Activated T-helper 2 cell treated with anti-CD3 and anti-CD28 coated beads, Interferon-gamma antibody, Interleukin-2, Interleukin-4, amounts not matched to agents 10 μg/mL and 5 μg/mL and 100 μg/mL, durations not matched to agents 14 hours and 24 hours and 36 hours (primary cell): ENCODE results near the gene MATN1. TPM values are rescaled to one million over a fixed set of nuclear protein-coding genes. Genes with fewer than 3 reads are reported as not detected.

ENCODE experiments used
- DNase-seq: peaks from one replicate; pipeline ENCODE4 v3.0.0; 2021; ENCODE audit warnings: low spot score
- H3K27ac Mint-ChIP-seq: one replicate; pipeline ENCODE4 v1.8.0; 2021; ENCODE audit warnings: mixed read lengths
- H3K27me3 Mint-ChIP-seq: one replicate; pipeline ENCODE4 v1.8.0; 2021; ENCODE audit warnings: low read depth, mixed read lengths
- H3K36me3 Mint-ChIP-seq: one replicate; pipeline ENCODE4 v1.8.0; 2021; ENCODE audit warnings: low read depth, mixed read lengths
- H3K4me1 Mint-ChIP-seq: one replicate; pipeline ENCODE4 v1.8.0; 2021; ENCODE audit warnings: low read depth, mixed read lengths
- H3K4me3 Mint-ChIP-seq: one replicate; pipeline ENCODE4 v1.8.0; 2021; ENCODE audit warnings: low read depth, mild to moderate bottlenecking, moderate library complexity, mixed read lengths
- H3K9me3 Mint-ChIP-seq: one replicate; pipeline ENCODE4 v1.8.0; 2021; ENCODE audit warnings: mixed read lengths
- intact Hi-C: fragments of 100-400 bp; cut with micrococcal nuclease; formaldehyde crosslinking; loops from one replicate; pipeline ENCODE4 v1.15.1; 2023
- total RNA-seq: library from RNA; stranded (reverse); gene quantifications from 2 replicates; pipeline ENCODE4 v1.2.3, GENCODE V29; 2022

The MATN1 gene
- total RNA-seq, 1 donor from 2014 or later, result 0.21 TPM

DNA sequence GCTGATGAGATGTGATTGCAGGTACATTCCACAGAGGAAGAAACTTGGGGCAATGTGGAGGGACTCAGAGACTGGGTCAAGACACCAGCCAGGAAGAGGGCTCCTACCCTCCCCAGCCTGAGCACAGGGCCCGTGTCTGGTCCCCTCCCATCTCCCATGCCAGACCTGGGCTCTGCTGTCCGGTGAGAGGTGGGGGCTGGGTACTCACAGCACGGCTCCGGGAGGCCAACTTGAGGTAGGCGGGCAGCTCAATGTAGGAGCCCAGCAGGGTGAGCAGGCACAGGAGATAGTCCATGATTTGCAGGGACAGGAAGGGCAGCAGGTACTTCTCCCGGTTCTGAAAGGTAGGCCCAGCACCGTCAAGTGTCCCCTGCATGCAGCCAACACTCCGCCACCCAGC is 16.2 kb upstream of the MATN1 start:
- no peak overlapping the region for H3K4me3 Mint-ChIP-seq
- no peaks in the 10 kb centered on the region for H3K27me3 Mint-ChIP-seq
- H3K4me1 Mint-ChIP-seq, result peaks cover 54% of the 10 kb centered on the region
- H3K27ac Mint-ChIP-seq, result peak overlapping the region; percentile 38
- peaks cover 83% of the 10 kb centered on the region for H3K36me3 Mint-ChIP-seq
- H3K9me3 Mint-ChIP-seq, result no peaks in the 10 kb centered on the region
- intact Hi-C loops, result no loop called here
- no peak for DNase-seq

DNA sequence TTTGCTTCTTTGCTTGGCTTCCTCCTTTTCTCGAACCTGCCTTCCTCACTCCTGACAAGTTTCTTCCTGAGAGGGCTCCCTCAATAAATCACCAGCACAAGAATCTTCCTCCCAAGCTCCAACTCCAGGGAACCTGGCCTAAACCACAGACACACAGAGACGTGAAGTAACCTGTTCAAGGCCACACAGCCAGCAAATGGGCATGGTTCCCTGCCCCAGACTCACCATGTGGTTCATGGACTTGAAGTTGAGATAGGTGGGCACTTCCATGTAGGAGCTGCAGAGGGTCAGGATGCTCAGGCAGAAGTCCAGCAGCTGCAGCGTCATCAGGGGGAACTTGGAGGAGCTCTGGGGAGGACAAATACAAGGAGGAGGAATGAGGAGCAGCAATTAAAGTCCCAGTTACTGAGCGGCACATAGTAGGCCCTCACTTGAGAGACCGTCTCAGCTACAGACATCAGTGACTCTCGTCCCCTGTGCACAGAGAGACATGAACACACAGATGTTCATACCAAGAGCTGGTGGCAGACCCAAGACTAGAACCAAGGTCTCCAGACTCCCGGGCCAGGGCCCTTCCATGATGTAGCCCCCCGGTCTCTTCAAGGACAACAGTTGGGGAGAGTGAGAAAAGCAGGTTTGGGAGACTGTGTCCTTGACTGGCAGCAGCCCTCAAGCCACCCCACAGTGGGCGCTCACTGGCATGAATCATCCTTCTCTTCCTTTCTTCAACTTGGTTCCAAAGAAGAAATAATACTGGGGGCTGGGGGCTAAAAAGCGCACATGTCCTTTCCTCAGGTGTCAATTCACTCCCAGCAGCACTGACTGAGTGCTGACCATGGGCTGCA is 15.6 kb upstream of the MATN1 start:
- no peak for DNase-seq
- H3K9me3 Mint-ChIP-seq, result no peaks in the 10 kb centered on the region
- no peak overlapping the region for H3K4me3 Mint-ChIP-seq
- H3K27ac Mint-ChIP-seq, result peak overlapping the region; percentile 38
- no peaks in the 10 kb centered on the region for H3K27me3 Mint-ChIP-seq
- intact Hi-C loops, result no loop called here
- H3K36me3 Mint-ChIP-seq, result peaks cover 89% of the 10 kb centered on the region
- peaks cover 47% of the 10 kb centered on the region for H3K4me1 Mint-ChIP-seq

DNA sequence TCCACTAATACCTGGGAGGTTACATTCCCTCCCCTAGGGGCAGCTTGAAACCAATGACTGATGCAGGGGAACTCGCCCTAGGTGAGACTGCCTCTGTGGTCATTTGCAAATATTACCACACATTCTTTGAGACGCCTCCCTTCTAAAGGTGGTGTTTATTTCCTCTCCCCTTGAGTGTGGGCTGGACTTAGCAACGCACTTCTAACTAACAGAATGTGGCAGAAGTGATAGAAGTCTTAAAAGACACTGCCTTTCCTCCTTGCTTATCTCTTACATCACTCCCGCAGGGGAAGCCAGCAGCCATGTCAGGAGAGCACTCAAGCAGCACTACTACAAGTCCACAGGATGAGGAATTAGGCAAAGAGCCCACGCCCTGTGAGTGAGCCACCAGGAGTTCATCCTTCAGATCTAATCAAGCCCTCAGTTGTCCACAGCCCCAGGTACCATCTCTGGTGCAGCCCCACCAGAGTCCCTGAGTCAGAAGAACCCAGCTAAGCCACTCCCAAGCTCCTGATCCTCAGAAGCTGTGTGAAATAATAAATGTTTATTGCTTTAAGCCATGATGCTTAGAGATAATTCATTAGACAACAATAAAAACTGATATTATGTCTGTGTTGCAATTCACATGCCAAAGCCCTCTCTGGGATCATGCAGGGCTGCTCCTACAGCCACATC is 14.8 kb upstream of the MATN1 start:
- intact Hi-C loops, result no loop called here
- peaks cover 39% of the 10 kb centered on the region for H3K4me1 Mint-ChIP-seq

DNA sequence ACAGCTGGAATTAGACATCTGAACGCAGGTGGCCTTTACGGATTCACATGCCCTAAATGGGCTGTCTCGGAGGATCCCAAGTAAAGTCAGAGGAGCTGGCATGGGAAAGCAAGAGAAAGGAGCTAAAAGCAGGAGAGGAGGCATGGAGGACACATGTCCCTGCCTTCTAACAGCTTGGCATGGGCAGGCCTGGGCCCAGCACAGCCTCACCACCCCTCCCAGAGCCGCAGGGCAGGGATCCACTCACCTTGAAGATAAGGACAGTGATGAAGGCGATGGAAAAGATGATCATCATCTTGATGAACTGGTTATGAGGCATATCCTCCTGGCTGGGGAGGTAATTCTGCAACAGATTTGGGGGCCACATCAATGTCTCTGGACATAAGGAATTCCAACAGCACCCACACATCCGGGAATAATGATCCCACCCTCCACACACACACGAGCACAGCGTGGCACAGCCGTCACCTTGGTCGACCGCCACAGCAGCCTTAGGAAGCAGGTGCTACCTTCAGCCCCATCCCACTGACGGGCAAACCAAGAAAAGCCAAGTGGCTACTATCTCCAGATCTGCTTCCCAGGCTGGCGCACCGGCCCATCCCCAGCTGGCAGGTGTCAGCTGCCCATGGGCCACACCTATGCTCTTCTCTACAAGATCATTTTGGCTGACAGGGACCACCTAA is 14.1 kb upstream of the MATN1 start:
- no peak overlapping the region for H3K4me3 Mint-ChIP-seq
- peak overlapping the region; percentile 51 for H3K27ac Mint-ChIP-seq
- intact Hi-C loops, result no loop called here
- H3K4me1 Mint-ChIP-seq, result peaks cover 33% of the 10 kb centered on the region
- no peak for DNase-seq
- H3K9me3 Mint-ChIP-seq, result no peaks in the 10 kb centered on the region
- H3K36me3 Mint-ChIP-seq, result peaks cover 96% of the 10 kb centered on the region
- H3K27me3 Mint-ChIP-seq, result no peaks in the 10 kb centered on the region

More for the DNA sequence above, 14.8 kb upstream of the MATN1 start:
- H3K9me3 Mint-ChIP-seq, result no peaks in the 10 kb centered on the region
- peak overlapping the region; percentile 21 for H3K27ac Mint-ChIP-seq
- H3K27me3 Mint-ChIP-seq, result no peaks in the 10 kb centered on the region
- peaks cover 90% of the 10 kb centered on the region for H3K36me3 Mint-ChIP-seq
- H3K4me3 Mint-ChIP-seq, result no peak overlapping the region
- DNase-seq, result no peak

DNA sequence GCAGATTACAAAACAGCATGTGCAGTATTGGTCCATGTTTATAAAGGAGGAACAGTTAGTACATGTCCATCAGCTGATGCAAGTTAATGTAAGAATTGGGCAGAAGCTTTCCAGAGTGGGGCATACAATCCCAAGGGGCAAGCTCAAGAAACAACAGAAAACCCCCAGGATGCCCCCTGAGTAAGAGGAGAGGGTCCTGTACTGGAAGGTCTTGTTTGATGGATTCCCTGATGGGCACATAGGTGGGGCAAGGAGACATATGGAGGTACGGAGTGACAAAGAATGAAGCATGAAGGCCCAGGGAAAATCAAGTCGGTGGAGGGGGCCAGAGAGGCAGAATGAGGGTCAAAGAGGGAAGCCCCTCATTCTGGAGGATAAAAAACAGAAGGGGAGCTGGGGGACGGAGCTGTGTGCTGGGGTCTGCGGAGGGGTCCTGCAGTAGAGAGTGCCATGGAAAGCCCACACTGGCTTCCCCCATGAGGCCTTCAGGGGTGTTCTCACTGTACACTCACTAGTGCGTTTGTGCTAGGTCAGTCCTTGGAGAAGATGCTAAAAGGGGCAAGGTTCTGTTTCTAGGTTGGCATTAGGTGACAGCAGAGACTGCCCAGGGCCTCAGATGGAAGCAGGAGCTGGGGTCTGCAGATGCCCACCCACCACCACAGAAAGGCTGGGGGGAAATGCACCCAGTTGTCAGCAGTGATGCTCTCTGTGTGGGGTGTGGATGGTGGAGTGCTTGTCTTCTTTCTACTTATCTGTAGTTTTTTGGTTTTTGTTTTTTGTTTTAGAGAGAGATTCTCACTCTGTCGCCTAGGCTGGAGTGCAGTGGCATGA is 12.5 kb upstream of the MATN1 start:
- Mint-ChIP-seq H3K36me3 (peaks cover 85% of the 10 kb centered on the region), H3K4me3 (no peak overlapping the region), H3K4me1 (peaks cover 21% of the 10 kb centered on the region), H3K9me3 (no peaks in the 10 kb centered on the region), H3K27me3 (no peaks in the 10 kb centered on the region), H3K27ac (no peak overlapping the region)
- intact Hi-C loops, result no loop called here
- DNase-seq, result no peak

DNA sequence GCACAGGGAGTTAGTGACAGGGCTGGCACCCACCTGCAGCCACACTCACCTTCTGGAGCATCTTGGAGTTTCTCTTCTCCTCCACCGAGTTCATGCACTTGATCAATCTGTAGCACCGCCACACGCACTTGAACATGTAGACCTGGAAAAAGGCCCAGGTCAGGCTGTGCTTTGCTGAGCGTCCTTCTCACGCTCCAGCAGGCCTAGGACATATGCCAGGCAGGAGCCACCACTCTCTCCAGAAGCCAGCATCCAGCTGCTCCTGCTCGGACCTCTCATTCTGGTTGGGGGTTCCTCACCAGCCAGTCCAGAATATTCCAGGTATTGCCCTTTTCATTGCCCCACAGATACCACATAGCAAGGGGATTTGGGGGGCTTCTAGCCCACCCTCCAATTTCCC is 11.7 kb upstream of the MATN1 start:
- no peak overlapping the region for H3K27ac Mint-ChIP-seq
- no peak for DNase-seq
- no peaks in the 10 kb centered on the region for H3K9me3 Mint-ChIP-seq
- H3K4me3 Mint-ChIP-seq, result no peak overlapping the region
- intact Hi-C loops, result no loop called here
- peaks cover 15% of the 10 kb centered on the region for H3K4me1 Mint-ChIP-seq
- H3K27me3 Mint-ChIP-seq, result no peaks in the 10 kb centered on the region
- peaks cover 77% of the 10 kb centered on the region for H3K36me3 Mint-ChIP-seq

DNA sequence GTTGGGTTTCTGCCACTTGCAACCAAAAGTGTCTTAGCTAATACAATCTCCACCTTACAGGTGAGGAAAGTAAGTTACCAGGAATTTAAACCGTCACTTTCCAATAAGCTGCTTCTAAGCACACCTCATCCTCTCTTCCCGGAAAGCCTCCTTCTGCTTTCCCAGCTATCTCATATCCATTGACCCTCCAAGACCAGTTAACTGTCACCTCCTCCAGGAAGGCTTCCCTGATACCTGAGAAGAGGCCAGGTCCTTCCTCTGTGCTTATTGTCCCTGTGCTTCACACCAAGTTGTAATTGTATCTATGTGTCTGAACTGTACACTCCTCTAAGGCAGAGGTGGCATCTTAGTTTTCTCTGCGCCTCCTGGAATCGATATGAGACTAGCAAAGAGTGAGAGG is 11.2 kb upstream of the MATN1 start:
- no peak for DNase-seq
- Mint-ChIP-seq H3K4me1 (peaks cover 11% of the 10 kb centered on the region), H3K36me3 (peaks cover 72% of the 10 kb centered on the region), H3K27ac (no peak overlapping the region), H3K4me3 (no peak overlapping the region), H3K27me3 (no peaks in the 10 kb centered on the region), H3K9me3 (no peaks in the 10 kb centered on the region)
- intact Hi-C loops, result loop anchor here (5.0 kb wide), 1 partner anchor 33 kb away; no protein-coding TSS in a partner anchor

DNA sequence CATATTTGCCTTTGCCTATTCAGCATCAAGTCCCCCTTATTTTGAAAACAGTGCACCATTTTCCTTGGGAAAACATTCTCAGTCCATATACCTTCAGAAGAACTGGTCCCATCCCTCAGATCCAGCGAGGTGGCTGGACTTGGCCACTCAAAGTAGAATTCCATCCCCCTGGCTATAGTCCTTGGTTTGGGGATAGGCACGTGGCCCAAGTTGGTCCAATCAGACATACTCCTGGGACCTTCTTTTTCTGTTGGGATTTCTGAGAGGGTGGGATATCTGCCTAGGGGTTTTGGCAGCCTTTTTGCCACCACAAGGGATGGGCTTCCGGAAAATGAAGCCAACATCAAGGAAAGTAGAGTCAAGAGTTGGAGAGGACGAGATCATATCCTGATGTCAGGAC is 10.7 kb upstream of the MATN1 start:
- no peak for DNase-seq
- H3K36me3 Mint-ChIP-seq, result peaks cover 67% of the 10 kb centered on the region
- H3K4me1 Mint-ChIP-seq, result peaks cover 10% of the 10 kb centered on the region
- no peaks in the 10 kb centered on the region for H3K27me3 Mint-ChIP-seq
- intact Hi-C loops, result loop anchor here (5.0 kb wide), 1 partner anchor 33 kb away; no protein-coding TSS in a partner anchor
- no peak overlapping the region for H3K27ac Mint-ChIP-seq
- no peak overlapping the region for H3K4me3 Mint-ChIP-seq
- no peaks in the 10 kb centered on the region for H3K9me3 Mint-ChIP-seq

DNA sequence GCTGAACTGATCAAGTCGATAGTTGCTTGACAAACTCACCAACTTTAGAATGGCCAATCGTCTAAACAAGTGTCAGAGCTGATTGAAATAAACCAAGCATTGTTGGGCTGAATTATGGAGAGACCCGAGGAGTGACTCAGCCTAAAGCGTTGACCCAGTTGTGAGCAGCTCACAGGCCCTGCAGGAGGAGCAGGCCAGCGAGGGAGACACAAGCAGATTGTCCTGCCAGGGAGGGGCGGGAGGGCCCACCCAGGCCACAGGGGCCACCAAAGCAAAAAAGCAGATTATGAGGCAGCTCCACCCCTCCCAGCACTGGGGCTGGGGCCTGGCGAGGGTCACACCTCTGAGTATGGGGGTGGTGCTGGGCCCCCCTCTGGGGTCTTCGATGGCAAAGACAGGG is 10.1 kb upstream of the MATN1 start:
- no peak overlapping the region for H3K27ac Mint-ChIP-seq

DNA sequence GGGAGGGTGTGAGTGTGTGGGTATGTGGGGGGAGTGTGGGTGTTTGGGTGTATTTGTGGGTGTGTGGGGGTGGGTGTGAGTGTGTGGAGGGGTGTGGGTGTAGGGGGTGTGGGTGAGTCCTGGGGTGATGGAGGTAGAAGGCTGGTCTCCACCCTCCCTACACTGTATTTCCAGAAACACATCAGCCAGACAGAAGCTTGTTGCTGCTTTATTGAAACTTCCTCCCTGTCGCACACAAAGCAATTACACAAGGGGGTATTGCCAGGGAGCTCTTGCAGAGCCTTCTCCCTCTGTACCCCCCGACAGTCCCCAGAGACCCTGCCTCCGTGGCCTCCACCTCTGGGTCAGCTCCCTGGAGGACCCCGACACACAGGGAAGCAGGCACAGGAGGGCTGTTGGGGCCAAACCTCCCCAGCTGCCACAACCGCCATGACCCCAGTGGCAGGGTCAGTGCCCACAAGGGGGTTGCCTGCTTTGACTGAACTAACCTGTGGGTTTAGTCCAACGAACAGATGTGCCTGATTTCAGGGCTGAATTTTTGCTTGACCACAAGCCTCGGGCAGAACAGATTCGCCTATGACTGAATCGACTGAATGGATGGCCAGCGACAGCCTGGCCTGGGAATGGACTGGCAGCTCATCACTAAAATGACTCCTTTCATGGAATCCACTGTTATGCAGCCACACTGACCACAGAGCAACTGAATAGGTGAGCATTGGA is 9.1 kb upstream of the MATN1 start:
- DNase-seq, result no peak
- Mint-ChIP-seq H3K4me1 (peaks cover 3% of the 10 kb centered on the region), H3K9me3 (no peaks in the 10 kb centered on the region), H3K36me3 (peaks cover 50% of the 10 kb centered on the region), H3K27me3 (no peaks in the 10 kb centered on the region), H3K27ac (peak overlapping the region; percentile 50), H3K4me3 (no peak overlapping the region)
- intact Hi-C loops, result loop anchor here (2.0 to 5.0 kb wide), 2 partner anchors 16 to 35 kb away; no protein-coding TSS in a partner anchor

More for the DNA sequence above, 10.1 kb upstream of the MATN1 start:
- no peaks in the 10 kb centered on the region for H3K27me3 Mint-ChIP-seq
- H3K4me3 Mint-ChIP-seq, result no peak overlapping the region
- H3K36me3 Mint-ChIP-seq, result peaks cover 61% of the 10 kb centered on the region
- H3K9me3 Mint-ChIP-seq, result no peaks in the 10 kb centered on the region
- no peak for DNase-seq
- H3K4me1 Mint-ChIP-seq, result peaks cover 6% of the 10 kb centered on the region
- intact Hi-C loops, result loop anchor here (2.0 to 5.0 kb wide), 2 partner anchors 15 to 34 kb away; no protein-coding TSS in a partner anchor

DNA sequence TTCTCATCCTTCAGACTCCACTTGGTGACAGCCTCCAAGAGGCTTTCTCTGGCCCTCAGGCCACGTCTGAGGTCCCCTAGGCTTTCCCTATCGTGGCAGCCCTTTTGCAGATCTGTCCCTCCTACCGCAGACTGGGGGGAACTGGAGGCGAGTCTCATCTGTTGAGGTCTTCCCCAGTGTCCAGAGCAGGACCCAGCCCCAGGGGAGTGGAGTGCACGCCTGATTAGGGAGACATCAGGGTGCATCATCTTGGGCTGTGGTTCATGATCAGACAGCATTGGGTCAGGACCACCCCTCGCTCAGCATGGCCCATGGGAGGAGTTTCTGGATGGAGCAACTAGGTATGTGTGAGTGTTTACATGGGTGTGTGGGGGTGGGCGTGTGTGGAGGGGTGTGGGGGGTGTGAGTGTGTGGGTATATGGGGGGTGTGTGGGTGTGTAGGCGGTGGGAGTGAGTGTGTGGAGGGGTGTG is 8.5 kb upstream of the MATN1 start:
- DNase-seq, result no peak
- no peaks in the 10 kb centered on the region for H3K9me3 Mint-ChIP-seq
- no peak overlapping the region for H3K4me3 Mint-ChIP-seq
- peak overlapping the region; percentile 77 for H3K27ac Mint-ChIP-seq
- peaks cover 3% of the 10 kb centered on the region for H3K4me1 Mint-ChIP-seq
- H3K27me3 Mint-ChIP-seq, result no peaks in the 10 kb centered on the region
- H3K36me3 Mint-ChIP-seq, result peaks cover 44% of the 10 kb centered on the region
- intact Hi-C loops, result loop anchor here (2.0 to 5.0 kb wide), 2 partner anchors 17 to 35 kb away; no protein-coding TSS in a partner anchor
